NCI-H345 (cell line): ENCODE data around the gene NAXD.
"Not testable (repeated sequence)": the region's sequence is repeated elsewhere in the genome, so short reads cannot be mapped to it uniquely, and the experiment has no call there.

ENCODE experiments used
- DNase-seq: peaks from one replicate; lab custom pipeline; 2025; lab: John Stamatoyannopoulos, UW

The NAXD gene

DNA sequence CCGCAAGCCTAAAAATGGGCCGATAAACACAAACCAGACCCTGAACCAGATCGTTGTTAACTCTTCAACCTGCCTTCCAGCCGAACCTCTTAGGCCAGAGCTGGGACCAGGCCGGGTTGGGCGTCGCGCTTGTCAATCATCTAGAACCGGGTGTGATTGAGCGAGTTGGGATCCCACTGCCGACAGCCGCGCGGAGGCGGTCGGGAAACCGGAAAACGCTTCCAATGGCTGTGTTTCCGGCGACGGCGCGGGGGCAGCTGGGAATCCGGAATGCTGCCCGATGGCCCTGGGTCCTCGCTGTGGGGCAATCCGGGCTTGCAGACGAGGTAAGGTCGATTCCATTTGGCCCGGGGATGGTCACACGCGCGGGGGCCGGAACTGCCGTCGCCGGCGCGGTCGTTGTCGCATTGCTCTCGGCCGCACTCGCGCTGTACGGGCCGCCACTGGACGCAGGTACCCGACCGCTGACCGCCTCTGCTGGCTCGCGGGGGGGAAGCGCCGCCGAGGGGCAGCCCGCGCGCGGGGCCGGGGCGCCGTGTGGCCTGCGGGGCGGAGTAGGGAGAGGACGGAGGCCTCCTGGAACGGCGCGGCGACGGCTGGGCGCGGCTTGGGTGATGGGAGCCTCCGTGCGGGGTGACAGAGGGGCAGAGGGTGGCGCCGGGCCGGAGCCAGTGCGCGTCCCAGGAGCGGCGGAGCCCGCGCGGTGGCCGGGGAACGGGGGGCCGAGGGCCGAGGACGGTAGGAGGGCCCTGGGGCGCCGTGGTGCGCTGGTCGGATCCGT lies at the start of gene NAXD:
Gene NAXD (plus strand): TSS at position 224 of the 781 bp plus-strand sequence. CDS start 57 bp downstream, at position 281.
- DNase-seq = peak; percentile 91

DNA sequence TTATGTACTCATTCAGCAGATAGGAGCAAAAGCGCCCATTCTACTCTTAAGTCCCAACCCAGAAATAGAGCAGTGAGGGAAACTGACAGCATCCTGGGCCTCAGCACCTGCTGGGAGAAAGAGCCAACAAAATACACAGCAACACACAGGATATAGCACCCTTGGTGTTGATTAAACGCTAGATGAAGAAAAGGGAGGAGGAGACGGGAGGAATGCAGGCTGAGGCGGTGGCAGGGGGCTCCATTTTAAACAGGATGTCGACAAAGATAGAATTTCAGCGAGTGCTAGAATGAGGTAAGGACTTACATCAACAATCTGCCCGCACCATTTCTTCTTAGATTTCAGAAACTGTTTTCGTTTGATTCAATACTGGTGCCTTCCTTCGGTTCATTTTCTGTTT lies 49.2 kb upstream of the NAXD start:
- no peak for DNase-seq

DNA sequence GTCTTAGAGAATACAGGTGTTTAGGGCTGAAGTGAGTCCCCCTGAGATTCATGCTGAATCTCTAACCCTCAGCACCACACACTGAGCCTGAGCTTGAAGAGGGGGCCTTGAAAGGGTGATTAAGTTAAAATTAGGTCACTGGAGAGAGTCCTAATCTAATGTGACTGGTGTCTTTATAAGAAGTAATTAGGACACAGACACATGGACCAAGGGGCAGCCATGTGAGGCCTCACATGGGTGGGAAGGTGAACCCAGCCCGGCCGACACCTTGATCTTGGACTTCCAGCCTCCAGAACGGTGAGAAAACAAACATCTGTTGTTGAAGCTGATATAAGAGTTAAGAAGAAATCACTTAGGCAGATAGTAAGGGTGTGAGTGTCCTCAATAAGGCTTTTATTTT lies 46.7 kb upstream of the NAXD start:
- DNase-seq = no peak

DNA sequence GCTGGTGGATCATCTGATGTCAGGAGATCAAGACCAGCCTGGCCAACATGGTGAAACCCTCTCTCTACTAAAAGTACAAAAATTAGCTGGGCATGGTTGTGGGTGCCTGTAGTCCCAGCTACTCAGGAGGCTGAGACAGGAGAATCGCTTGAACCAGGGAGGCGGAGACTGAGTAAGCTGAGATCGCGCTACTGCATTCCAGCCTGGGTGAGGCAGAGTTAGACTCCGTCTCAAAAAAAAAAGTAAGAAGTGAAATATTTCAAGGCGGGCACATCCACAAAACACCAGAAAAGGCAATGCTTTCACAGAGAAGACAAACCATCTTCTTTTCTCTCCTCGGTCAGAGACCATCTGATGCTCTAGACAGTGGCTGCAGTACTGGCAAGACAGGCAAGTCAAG lies 45.4 kb upstream of the NAXD start:
- DNase-seq = not testable (repeated sequence)

DNA sequence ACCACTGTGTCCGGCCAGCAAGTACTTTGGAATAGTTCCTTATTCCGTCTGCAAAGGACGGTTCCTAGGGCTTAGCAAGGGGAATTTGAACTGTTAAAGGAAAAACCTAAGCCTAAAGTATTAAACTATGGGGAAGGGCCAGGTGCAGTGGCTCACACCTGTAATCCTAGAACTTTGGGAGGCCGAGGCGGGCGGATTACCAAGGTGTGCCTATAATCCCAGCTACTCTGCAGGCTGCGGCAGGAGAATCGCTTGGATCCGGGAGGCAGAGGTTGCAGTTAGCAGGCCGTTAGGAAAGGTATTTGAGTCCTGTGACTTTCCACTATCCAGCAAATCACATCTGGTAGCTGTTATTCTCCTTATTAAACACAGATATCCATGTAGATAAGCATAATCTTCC lies 44.5 kb upstream of the NAXD start:
- no peak for DNase-seq

GRCh38 chr13:110571896-110572777 lies 43.2 kb upstream of the NAXD start:
- no peak for DNase-seq

GRCh38 chr13:110572778-110573118 lies 42.6 kb upstream of the NAXD start:
- DNase-seq = no peak

GRCh38 chr13:110574161-110574560 lies 41.2 kb upstream of the NAXD start:
- no peak for DNase-seq

- no peak for DNase-seq
Measured at GRCh38 chr13:110575322-110576069, 39.8 kb upstream of the NAXD start.

DNA sequence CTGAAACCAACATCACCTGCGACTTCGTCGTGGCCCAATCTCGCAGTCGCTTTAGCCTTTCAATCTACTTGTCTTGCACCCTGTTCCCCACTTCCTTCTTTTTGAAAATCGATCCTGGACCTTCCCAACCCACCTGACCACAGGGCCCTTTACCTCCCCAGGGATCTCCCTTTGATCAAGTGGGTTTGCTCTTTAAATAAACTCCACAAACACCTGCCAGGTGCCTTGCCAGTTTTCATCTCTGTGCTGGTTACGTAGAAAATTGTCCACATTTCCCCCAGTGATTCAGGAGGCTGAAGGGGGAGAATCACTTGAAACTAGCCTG lies 39.3 kb upstream of the NAXD start:
- peak; percentile 8 for DNase-seq

- DNase-seq = no peak
Measured at GRCh38 chr13:110576736-110577476, 38.4 kb upstream of the NAXD start.

DNA sequence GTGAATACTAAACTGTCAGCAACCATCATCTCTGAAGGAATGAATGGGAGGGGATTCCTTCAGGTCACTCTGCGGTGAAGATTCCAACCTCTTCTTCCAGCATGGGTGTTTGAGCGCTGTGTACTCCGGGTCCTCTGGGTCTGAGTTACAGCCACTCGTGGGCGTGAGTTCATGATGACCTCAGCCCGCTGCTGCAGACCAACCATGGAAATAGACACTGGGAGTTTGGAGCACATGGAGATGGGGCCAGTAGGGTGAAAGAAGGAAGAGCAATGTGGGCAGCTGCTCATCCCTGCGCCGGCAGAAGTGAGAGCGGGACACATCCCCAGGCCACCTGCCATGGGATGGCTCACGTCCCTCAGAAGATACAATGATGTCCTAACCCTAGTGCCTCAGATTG lies 37.0 kb upstream of the NAXD start:
- DNase-seq = no peak

DNA sequence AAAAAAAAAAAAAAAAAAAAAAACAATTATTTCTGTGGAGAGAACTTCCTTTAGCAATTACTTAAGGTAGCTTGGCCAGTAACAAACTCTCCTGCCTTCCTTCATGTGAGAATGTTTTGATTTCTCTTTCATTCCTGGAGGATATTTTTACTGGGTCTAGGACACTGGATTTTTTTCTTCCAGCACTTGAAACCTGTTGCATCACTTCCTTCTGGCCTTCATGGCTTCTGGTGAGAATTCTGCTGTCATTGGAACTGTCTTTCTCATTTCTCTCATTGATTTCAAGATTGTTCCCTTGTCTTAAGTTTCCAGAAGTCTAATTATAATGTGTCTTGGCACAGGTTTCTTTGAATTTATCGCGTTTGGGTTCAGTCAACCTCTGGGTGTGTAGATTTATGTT lies 34.5 kb upstream of the NAXD start:
- DNase-seq = no peak

DNA sequence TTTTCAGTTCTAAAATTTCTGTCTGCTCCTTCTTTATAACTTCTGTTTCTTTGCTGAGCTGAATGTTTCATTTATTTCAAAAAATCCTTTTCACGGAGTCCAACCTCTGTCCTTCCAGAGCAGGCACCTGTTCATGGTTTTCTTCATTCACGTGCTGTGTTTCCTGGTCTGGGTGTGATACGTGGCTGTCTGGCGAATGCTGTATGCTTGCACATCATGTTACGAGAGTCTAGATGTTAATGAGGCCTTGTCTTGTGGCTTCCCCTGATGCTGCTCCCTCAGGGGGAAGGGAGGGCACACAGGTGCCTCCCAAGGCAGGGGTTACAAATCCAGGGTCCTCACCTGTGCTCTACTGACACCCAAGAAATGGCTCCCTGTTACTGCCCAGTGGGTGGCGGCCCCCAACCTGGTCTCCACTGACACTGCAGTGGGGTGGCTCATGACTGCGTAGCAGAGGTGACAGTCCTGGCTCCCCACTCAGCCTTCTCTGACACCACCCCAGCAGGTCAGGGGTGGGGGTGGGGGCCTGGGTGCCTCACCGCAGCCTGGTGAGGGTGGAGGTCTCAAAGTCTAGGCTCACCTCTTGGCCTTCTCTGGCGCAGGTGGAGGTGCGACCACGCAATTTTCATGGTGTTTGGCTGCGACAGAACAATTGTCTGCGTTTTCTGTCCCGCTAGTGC lies 33.7 kb upstream of the NAXD start:
- DNase-seq = no peak

- DNase-seq = no peak
Measured at GRCh38 chr13:110582421-110582954, 32.9 kb upstream of the NAXD start.

DNA sequence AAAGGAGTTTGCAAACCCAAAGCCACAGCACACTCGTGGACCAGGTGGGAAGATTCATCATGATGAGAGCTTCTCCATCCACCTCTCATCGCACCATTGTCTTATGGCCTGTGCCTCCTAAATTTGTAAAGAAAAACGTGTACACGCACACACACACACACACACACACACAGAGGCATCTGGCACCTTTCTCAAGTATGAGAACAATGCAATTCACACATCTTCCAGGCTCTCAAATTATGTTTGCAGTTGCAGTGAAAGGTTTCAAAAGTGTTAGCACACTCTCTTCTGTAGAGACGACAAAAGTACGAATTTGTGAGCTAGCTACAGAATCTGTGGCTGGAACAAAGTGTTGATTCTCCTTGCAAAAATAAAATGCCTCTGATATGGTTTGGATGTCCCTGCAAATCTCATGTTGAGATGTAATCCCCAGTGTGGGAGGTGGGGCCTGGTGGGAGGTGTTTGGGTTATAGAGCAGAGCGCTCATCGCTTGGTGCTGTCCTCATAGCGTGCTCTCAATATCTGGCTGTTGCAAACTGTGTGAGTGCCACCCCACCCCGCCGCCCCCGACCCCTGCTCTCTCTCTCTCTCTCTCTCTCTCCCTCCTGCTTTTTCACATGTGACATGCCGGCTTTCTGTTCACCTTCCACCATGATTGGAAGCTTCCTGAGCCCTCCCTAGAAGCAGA lies 32.0 kb upstream of the NAXD start:
- DNase-seq = no peak

GRCh38 chr13:110589793-110590390 lies 25.5 kb upstream of the NAXD start:
- DNase-seq = no peak

GRCh38 chr13:110590577-110590976 lies 24.8 kb upstream of the NAXD start:
- DNase-seq = no peak

GRCh38 chr13:110592665-110593064 lies 22.7 kb upstream of the NAXD start:
- DNase-seq = no peak
